OCI-LY3 (cell line): ENCODE measurements around the gene CAMKMT.

Experiments
- H2AFZ ChIP-seq: fragments of 200-600, 300-600 bp; shearing (Covaris generic); 2 replicates; pipeline ENCODE4 v1.6.0; 2014; ENCODE audit warnings: antibody characterized with exemption, low read depth, low read length
- H3K27ac ChIP-seq: fragments of 200-600, 300-600 bp; sonication (generic); 2 replicates; pipeline ENCODE4 v1.5.1; 2014; ENCODE audit warnings: mild to moderate bottlenecking, low read length, moderate library complexity, mixed read lengths
- H3K27me3 ChIP-seq: fragments of 200-600, 300-600 bp; sonication (generic); 2 replicates; pipeline ENCODE4 v1.6.1; 2014; ENCODE audit warnings: low read depth, low read length, mixed read lengths
- H3K36me3 ChIP-seq: fragments of 200-600, 300-600 bp; sonication (generic); replicated peaks from 2 replicates; pipeline ENCODE3; 2014; ENCODE audit warnings: low read depth, low read length, mixed read lengths
- H3K4me1 ChIP-seq: fragments of 300-600, 200-600 bp; sonication (generic); 2 replicates; pipeline ENCODE4 v1.6.1; 2014; ENCODE audit warnings: low read length, mixed read lengths
- H3K4me2 ChIP-seq: fragments of 200-600, 300-600 bp; sonication (generic); 2 replicates; pipeline ENCODE4 v1.6.1; 2014; ENCODE audit warnings: low read length, mixed read lengths
- H3K4me3 ChIP-seq: fragments of 300-600, 200-600 bp; sonication (generic); 2 replicates; pipeline ENCODE4 v1.5.1; 2014; ENCODE audit warnings: antibody characterized with exemption, mild to moderate bottlenecking, low read length, moderate library complexity
- H3K79me2 ChIP-seq: fragments of 300-600, 200-600 bp; shearing (Covaris generic); 2 replicates; pipeline ENCODE4 v1.6.1; 2014; ENCODE audit warnings: mild to moderate bottlenecking, low read length, mixed read lengths
- H3K9ac ChIP-seq: fragments of 300-600, 200-600 bp; shearing (Covaris generic); 2 replicates; pipeline ENCODE4 v1.6.0; 2014; ENCODE audit warnings: mild to moderate bottlenecking, low read length, moderate library complexity
- H3K9me3 ChIP-seq: fragments of 200-600, 300-600 bp; shearing (Covaris generic); 2 replicates; pipeline ENCODE4 v1.6.1; 2014; ENCODE audit warnings: low read length, mixed read lengths; ENCODE audit not compliant: insufficient read depth
- H4K20me1 ChIP-seq: fragments of 200-600, 300-600 bp; sonication (generic); 2 replicates; pipeline ENCODE4 v1.6.1; 2016; ENCODE audit warnings: low read length, mixed read lengths; ENCODE audit not compliant: insufficient read depth
- CTCF ChIP-seq: fragments of 200-600, 300-600 bp; sonication (generic); IDR thresholded peaks from 2 replicates; pipeline ENCODE4 v1.5.1; 2014; ENCODE audit warnings: antibody characterized with exemption, low read length, low read depth
- EZH2phosphoT487 ChIP-seq: fragments of 200-600 bp; shearing (Covaris generic); IDR thresholded peaks from 2 replicates; pipeline ENCODE4 v1.6.1; 2018; ENCODE audit warnings: antibody characterized with exemption, mixed run types, low read depth

The CAMKMT gene

GRCh38 chr2:44599130-44599529 is 237.4 kb downstream of the CAMKMT start:
- Histone ChIP-seq H4K20me1 (no peaks in the 10 kb centered on the region), H3K4me2 (no peak overlapping the region), H3K79me2 (no peaks in the 10 kb centered on the region), H3K4me1 (peaks cover 9% of the 10 kb centered on the region), H3K27ac (no peak overlapping the region), H3K27me3 (no peaks in the 10 kb centered on the region), H3K9ac (no peak overlapping the region), H2AFZ (no peak overlapping the region), H3K36me3 (no peaks in the 10 kb centered on the region), H3K9me3 (no peaks in the 10 kb centered on the region), H3K4me3 (no peak overlapping the region)
- TF ChIP-seq EZH2phosphoT487 (no peak), CTCF (no peak)

GRCh38 chr2:44602446-44602845 is 240.7 kb downstream of the CAMKMT start:
- Histone ChIP-seq H3K9me3 (no peaks in the 10 kb centered on the region), H3K9ac (no peak overlapping the region), H3K79me2 (no peaks in the 10 kb centered on the region), H3K27ac (no peak overlapping the region), H4K20me1 (no peaks in the 10 kb centered on the region), H3K4me3 (no peak overlapping the region), H2AFZ (no peak overlapping the region), H3K36me3 (no peaks in the 10 kb centered on the region), H3K27me3 (no peaks in the 10 kb centered on the region), H3K4me2 (no peak overlapping the region), H3K4me1 (no peaks in the 10 kb centered on the region)
- TF ChIP-seq CTCF (no peak), EZH2phosphoT487 (no peak)

- no peak overlapping the region for H3K4me3 ChIP-seq
- H3K9me3 ChIP-seq, result no peaks in the 10 kb centered on the region
- no peaks in the 10 kb centered on the region for H3K79me2 ChIP-seq
- H3K27me3 ChIP-seq, result no peaks in the 10 kb centered on the region
- no peak for TF ChIP-seq CTCF
- H3K4me1 ChIP-seq, result no peaks in the 10 kb centered on the region
- no peak overlapping the region for H3K27ac ChIP-seq
- no peak overlapping the region for H3K4me2 ChIP-seq
- H4K20me1 ChIP-seq, result no peaks in the 10 kb centered on the region
- no peaks in the 10 kb centered on the region for H3K36me3 ChIP-seq
- no peak overlapping the region for H3K9ac ChIP-seq
- no peak overlapping the region for H2AFZ ChIP-seq
Observed at GRCh38 chr2:44605511-44605910, 243.8 kb downstream of the CAMKMT start.

- H2AFZ ChIP-seq, result no peak overlapping the region
- no peaks in the 10 kb centered on the region for H3K27me3 ChIP-seq
- no peak for TF ChIP-seq CTCF
- no peak for TF ChIP-seq EZH2phosphoT487
- H3K27ac ChIP-seq, result peak overlapping the region; percentile 47
- peaks cover 51% of the 10 kb centered on the region for H3K4me1 ChIP-seq
- H3K79me2 ChIP-seq, result no peaks in the 10 kb centered on the region
- no peaks in the 10 kb centered on the region for H4K20me1 ChIP-seq
- no peaks in the 10 kb centered on the region for H3K36me3 ChIP-seq
- peak overlapping the region; percentile 13; the same call in 1 of the 2 replicates for H3K9ac ChIP-seq
- H3K4me2 ChIP-seq, result peak overlapping the region; percentile 56
- H3K4me3 ChIP-seq, result peak overlapping the region; percentile 13; the same call in 1 of the 2 replicates
- no peaks in the 10 kb centered on the region for H3K9me3 ChIP-seq
Observed at GRCh38 chr2:44612276-44612675, 250.5 kb downstream of the CAMKMT start.
